GM19452 (cell line): ENCODE data around the gene ZCWPW2.

Experiments
- ATAC-seq: cut with Tn5 transposase; IDR thresholded peaks from one replicate; pipeline ENCODE4 v1.9.1; 2021; ENCODE audit not compliant: unreplicated experiment

The ZCWPW2 gene

DNA sequence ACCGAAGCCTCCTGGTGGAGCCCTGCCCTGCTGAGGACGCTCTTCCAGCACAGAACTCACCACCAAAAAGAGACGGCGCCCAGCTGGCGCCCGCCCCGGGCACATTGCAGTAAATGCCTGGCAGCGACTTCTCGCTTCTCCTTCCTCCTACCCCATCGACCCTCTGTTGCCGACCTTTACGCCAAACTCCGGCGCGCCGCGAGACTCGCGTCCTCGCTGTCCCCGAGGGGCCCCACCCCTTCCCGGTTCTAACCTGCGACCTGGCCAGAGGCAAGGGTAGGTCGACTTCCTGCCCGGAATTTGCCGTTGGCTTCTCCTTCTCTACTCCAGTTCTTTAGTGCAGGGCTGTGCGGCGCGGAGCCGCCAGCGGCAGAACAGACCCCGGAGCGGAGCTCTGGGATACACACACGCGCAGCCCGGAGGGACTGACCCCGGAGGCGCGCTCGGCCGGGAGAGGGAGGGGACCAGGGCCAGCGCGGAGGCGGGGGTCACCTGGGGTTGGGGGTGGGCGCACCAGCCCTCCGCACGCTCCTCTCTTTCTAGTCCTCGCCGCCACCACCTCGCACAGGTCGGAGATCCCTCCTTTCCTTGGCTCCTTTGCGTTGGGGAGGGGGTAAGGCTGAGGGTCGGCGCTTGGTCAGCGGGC, 226.7 kb downstream of the ZCWPW2 start:
- ATAC-seq: no peak
